Nephron (organoid): ENCODE measurements around the gene GCK.
"Not testable (repeated sequence)": the region's sequence is repeated elsewhere in the genome, so short reads cannot be mapped to it uniquely, and the experiment has no call there.

ENCODE experiments used
- H3K27ac Mint-ChIP-seq, 3 experiments: 2 replicates each; pipeline ENCODE4 v1.8.0; 2020; ENCODE audit warnings: mixed read lengths in 3 of 3, mild to moderate bottlenecking in 2 of 3, moderate library complexity in 1 of 3
- H3K27me3 Mint-ChIP-seq: 2 replicates; pipeline ENCODE4 v1.8.0; 2021; ENCODE audit warnings: low read depth, mild to moderate bottlenecking, moderate library complexity, mixed read lengths
- H3K36me3 Mint-ChIP-seq: 2 replicates; pipeline ENCODE4 v1.8.0; 2020; ENCODE audit warnings: low read depth, mixed read lengths
- H3K4me1 Mint-ChIP-seq: 2 replicates; pipeline ENCODE4 v1.8.0; 2020; ENCODE audit warnings: mixed read lengths
- H3K4me3 Mint-ChIP-seq, 3 experiments: 2 replicates each; pipeline ENCODE4 v1.8.0; 2020; ENCODE audit warnings: mild to moderate bottlenecking in 3 of 3, mixed read lengths in 3 of 3, moderate library complexity in 2 of 3
- H3K9me3 Mint-ChIP-seq: 2 replicates; pipeline ENCODE4 v1.8.0; 2020; ENCODE audit warnings: mixed read lengths
- CTCF ChIP-seq, 3 experiments: fragments of 200-600 bp; sonication (generic); IDR thresholded peaks; one replicate each; pipeline ENCODE4 v1.5.0; 2021; ENCODE audit warnings: antibody characterized with exemption in 3 of 3; ENCODE audit not compliant: unreplicated experiment in 3 of 3

Gene GCK

GRCh38 chr7:44180631-44181030, 8.6 kb downstream of the GCK start:
- H3K4me1 Mint-ChIP-seq: peaks cover 16% of the 10 kb centered on the region
- H3K27ac Mint-ChIP-seq: no peak overlapping the region
- TF ChIP-seq CTCF (IDR thresholded peaks at IDR 0.05; ENCODE audit: unreplicated experiment in 3 of 3): no peak
- no peak overlapping the region for H3K4me3 Mint-ChIP-seq
- peaks cover 9% of the 10 kb centered on the region for H3K9me3 Mint-ChIP-seq
- H3K27me3 Mint-ChIP-seq: peaks cover 21% of the 10 kb centered on the region
- H3K36me3 Mint-ChIP-seq: peaks cover 5% of the 10 kb centered on the region

- H3K27ac Mint-ChIP-seq: no peak overlapping the region
- peaks cover 5% of the 10 kb centered on the region for H3K9me3 Mint-ChIP-seq
- no peak for TF ChIP-seq CTCF (IDR thresholded peaks at IDR 0.05; ENCODE audit: unreplicated experiment in 3 of 3)
- H3K36me3 Mint-ChIP-seq: peaks cover 5% of the 10 kb centered on the region
- no peak overlapping the region for H3K4me3 Mint-ChIP-seq
- peaks cover 28% of the 10 kb centered on the region for H3K27me3 Mint-ChIP-seq
- H3K4me1 Mint-ChIP-seq: no peaks in the 10 kb centered on the region
Observed at GRCh38 chr7:44177570-44178131, 11.6 kb downstream of the GCK start.

DNA sequence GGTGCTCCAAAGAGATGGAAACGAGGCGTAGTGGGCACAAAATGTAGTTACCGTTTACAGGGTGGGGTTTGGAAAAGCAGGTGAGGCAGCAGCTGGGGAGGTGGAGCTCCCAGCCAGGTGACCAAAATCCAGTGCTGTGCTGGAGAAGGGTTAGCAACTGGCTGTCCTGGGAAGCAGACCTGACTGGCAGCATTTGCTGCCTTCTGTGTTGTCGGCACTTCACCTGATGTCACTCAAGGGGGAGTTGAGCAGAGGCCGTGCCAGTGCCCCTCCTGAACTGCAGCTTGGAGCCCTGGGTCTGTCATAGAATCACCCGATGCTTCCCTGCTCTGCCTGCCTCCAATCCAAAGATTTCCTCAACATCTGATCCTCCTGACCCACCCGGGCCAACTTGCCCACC, 12.8 kb downstream of the GCK start:
- no peaks in the 10 kb centered on the region for H3K9me3 Mint-ChIP-seq
- no peak for TF ChIP-seq CTCF (IDR thresholded peaks at IDR 0.05; ENCODE audit: unreplicated experiment in 3 of 3)
- H3K27ac Mint-ChIP-seq: no peak overlapping the region
- peaks cover 32% of the 10 kb centered on the region for H3K27me3 Mint-ChIP-seq
- H3K4me1 Mint-ChIP-seq: no peaks in the 10 kb centered on the region
- H3K36me3 Mint-ChIP-seq: peaks cover 5% of the 10 kb centered on the region
- no peak overlapping the region for H3K4me3 Mint-ChIP-seq

DNA sequence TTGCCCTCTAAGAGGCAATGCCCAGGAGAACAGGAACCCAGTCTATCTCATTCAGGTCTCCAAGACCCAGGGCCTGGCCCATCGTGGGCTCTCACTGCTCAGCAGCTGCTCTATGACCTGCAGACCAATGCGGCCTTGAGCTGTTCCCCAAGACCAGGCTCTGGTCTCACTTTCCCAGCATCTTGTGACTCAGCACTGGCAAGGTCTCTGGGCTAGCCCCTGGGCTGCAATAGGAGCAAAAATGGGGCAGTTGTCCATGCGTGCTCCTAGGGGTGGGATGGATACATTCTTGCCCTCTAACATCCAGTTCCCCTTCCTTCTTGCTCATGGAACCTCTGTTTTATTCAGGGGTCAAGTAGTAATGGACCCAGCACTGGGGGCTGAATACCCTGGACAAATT, 13.5 kb downstream of the GCK start:
- no peak overlapping the region for H3K27ac Mint-ChIP-seq
- TF ChIP-seq CTCF (IDR thresholded peaks at IDR 0.05; ENCODE audit: unreplicated experiment in 3 of 3): no peak
- H3K36me3 Mint-ChIP-seq: no peaks in the 10 kb centered on the region
- H3K4me3 Mint-ChIP-seq: no peak overlapping the region
- H3K9me3 Mint-ChIP-seq: peaks cover 2% of the 10 kb centered on the region
- H3K4me1 Mint-ChIP-seq: no peaks in the 10 kb centered on the region
- peaks cover 34% of the 10 kb centered on the region for H3K27me3 Mint-ChIP-seq

GRCh38 chr7:44174694-44174948, 14.6 kb downstream of the GCK start:
- H3K36me3 Mint-ChIP-seq, H3K9me3 Mint-ChIP-seq, H3K4me3 Mint-ChIP-seq, H3K4me1 Mint-ChIP-seq, H3K27ac Mint-ChIP-seq: not testable (repeated sequence)
- peaks cover 35% of the 10 kb centered on the region for H3K27me3 Mint-ChIP-seq

- H3K27ac Mint-ChIP-seq: no peak overlapping the region
- no peaks in the 10 kb centered on the region for H3K4me1 Mint-ChIP-seq
- H3K27me3 Mint-ChIP-seq: peaks cover 35% of the 10 kb centered on the region
- TF ChIP-seq CTCF (IDR thresholded peaks at IDR 0.05; ENCODE audit: unreplicated experiment in 3 of 3): no peak
- H3K36me3 Mint-ChIP-seq: no peaks in the 10 kb centered on the region
- no peak overlapping the region for H3K4me3 Mint-ChIP-seq
- H3K9me3 Mint-ChIP-seq: peaks cover 5% of the 10 kb centered on the region
Observed at GRCh38 chr7:44173911-44174693, 15.1 kb downstream of the GCK start.
